K562 (cell line): ENCODE data around the gene CCDC85C. TPM values are rescaled to one million over a fixed set of nuclear protein-coding genes. Genes with fewer than 3 reads are reported as not detected.

Source experiments
- BCL6 ChIP-seq: fragments of 250-450 bp; sonication (Bioruptor Pico); IDR thresholded peaks from 2 replicates; pipeline ENCODE4 v1.4.0; 2020
- E2F3 ChIP-seq: fragments of 250-450 bp; sonication (Bioruptor Pico); IDR thresholded peaks from 2 replicates; pipeline ENCODE4 v1.4.0; 2020; ENCODE audit warnings: mild to moderate bottlenecking
- HDAC6 ChIP-seq: IDR thresholded peaks from 2 replicates; pipeline ENCODE4 v1.6.1; 2012; ENCODE audit warnings: low read depth, mild to moderate bottlenecking, control low read depth, inconsistent platforms, low read length, moderate library complexity
- HMGN3 ChIP-seq: IDR thresholded peaks from 2 replicates; pipeline ENCODE4 v1.6.1; 2011; ENCODE audit warnings: borderline replicate concordance, low read depth, mild to moderate bottlenecking, mixed read lengths, low read length; ENCODE audit not compliant: insufficient read length; ENCODE audit errors: extremely low read depth
- LCOR ChIP-seq: sonication (generic); formaldehyde crosslinking; IDR thresholded peaks from 2 replicates; pipeline ENCODE4 v1.8.0; 2022; ENCODE audit warnings: mild to moderate bottlenecking, missing genetic modification reagents
- PHB ChIP-seq: fragments of 250-450 bp; sonication (Bioruptor Pico); IDR thresholded peaks from 2 replicates; pipeline ENCODE4 v1.5.0; 2021
- POLR3G ChIP-seq: IDR thresholded peaks from 2 replicates; pipeline ENCODE4 v1.6.1; 2011; ENCODE audit not compliant: insufficient read length, insufficient replicate concordance; ENCODE audit errors: extremely low read depth
- SAFB ChIP-seq: fragments of 200-400 bp; formaldehyde crosslinking; IDR thresholded peaks from 2 replicates; pipeline ENCODE4 v1.6.1; 2017; ENCODE audit warnings: low read depth, low read length, borderline replicate concordance
- SAP30 ChIP-seq: fragments of 200-600 bp; sonication (generic); IDR thresholded peaks from 2 replicates; pipeline ENCODE4 v1.6.1; 2012; ENCODE audit warnings: borderline replicate concordance, low read depth, mild to moderate bottlenecking, moderate library complexity, low read length, control low read depth, inconsistent platforms; ENCODE audit not compliant: insufficient read depth, poor library complexity, severe bottlenecking
- SMARCA4 ChIP-seq: fragments of 450-650 bp; IDR thresholded peaks from 2 replicates; pipeline ENCODE4 v1.6.1; 2016
- SMARCA5 ChIP-seq: fragments of 450-650 bp; IDR thresholded peaks from 2 replicates; pipeline ENCODE4 v1.6.1; 2016
- ZNF75A ChIP-seq: fragments of 450-650 bp; formaldehyde crosslinking; IDR thresholded peaks from 2 replicates; pipeline ENCODE4 v1.4.0; 2020; ENCODE audit warnings: mild to moderate bottlenecking
- ZNF830 ChIP-seq: fragments of 250-450 bp; sonication (Bioruptor Pico); IDR thresholded peaks from 2 replicates; pipeline ENCODE4 v1.5.0; 2021; ENCODE audit warnings: mild to moderate bottlenecking
- polyA plus RNA-seq, 8 experiments: library from polyadenylated mRNA; depleted of rRNA in 4 of 8; stranded (reverse) in 5 of 8; unstranded in 3 of 8; fragments of >200 nt; fragmentation: Nextera tagmentation in 2 of 8; fragmentation: Illumina TruSeq in 1 of 8; extraction: Ambion mirVana in 2 of 8; extraction: Trizol in 1 of 8; gene quantifications; 2 replicates each; pipeline versions ENCODE4 v1.2.1 to v1.2.3, GENCODE V29; 2011 to 2014; ENCODE audit warnings: inconsistent platforms in 1 of 8, missing spikeins in 1 of 8
- total RNA-seq, 7 experiments: library from RNA; depleted of rRNA in 6 of 7; stranded (reverse); fragments of >200 nt in 6 of 7; fragmentation: Illumina TruSeq in 2 of 7; extraction: Trizol in 2 of 7; gene quantifications; 2 replicates each; pipeline versions ENCODE4 v1.2.1 to v1.2.3, GENCODE V29; 2011 to 2021; ENCODE audit warnings: low replicate concordance in 1 of 7
- TF ChIP-seq, protein P1 (sequence below): fragments of 450-650 bp; IDR thresholded peaks from 2 replicates; pipeline ENCODE4 v1.6.1; 2017; ENCODE audit warnings: antibody characterized with exemption, mild to moderate bottlenecking
- TF ChIP-seq, protein P2 (sequence below): fragments of 200-800 bp; sonication (Bioruptor generic); IDR thresholded peaks from 2 replicates; pipeline ENCODE4 v1.6.1; 2017; ENCODE audit warnings: missing genetic modification characterization, missing compliant biosample characterization
- TF ChIP-seq, protein P3 (sequence below): fragments of 450-650 bp; formaldehyde crosslinking; IDR thresholded peaks from 2 replicates; pipeline ENCODE4 v1.4.0; 2022; ENCODE audit warnings: missing genetic modification characterization
- TF ChIP-seq, protein P4 (sequence below): sonication (generic); formaldehyde crosslinking; IDR thresholded peaks from 2 replicates; pipeline ENCODE4 v1.8.0; 2023; ENCODE audit warnings: mild to moderate bottlenecking, missing genetic modification reagents

CCDC85C gene
- total and polyA plus RNA-seq, 9 of the 15 experiments (the other 6 are each of a cell fraction or from before 2014, with no cell fraction given): 0.18 to 22.0 (median 6.3) TPM

DNA sequence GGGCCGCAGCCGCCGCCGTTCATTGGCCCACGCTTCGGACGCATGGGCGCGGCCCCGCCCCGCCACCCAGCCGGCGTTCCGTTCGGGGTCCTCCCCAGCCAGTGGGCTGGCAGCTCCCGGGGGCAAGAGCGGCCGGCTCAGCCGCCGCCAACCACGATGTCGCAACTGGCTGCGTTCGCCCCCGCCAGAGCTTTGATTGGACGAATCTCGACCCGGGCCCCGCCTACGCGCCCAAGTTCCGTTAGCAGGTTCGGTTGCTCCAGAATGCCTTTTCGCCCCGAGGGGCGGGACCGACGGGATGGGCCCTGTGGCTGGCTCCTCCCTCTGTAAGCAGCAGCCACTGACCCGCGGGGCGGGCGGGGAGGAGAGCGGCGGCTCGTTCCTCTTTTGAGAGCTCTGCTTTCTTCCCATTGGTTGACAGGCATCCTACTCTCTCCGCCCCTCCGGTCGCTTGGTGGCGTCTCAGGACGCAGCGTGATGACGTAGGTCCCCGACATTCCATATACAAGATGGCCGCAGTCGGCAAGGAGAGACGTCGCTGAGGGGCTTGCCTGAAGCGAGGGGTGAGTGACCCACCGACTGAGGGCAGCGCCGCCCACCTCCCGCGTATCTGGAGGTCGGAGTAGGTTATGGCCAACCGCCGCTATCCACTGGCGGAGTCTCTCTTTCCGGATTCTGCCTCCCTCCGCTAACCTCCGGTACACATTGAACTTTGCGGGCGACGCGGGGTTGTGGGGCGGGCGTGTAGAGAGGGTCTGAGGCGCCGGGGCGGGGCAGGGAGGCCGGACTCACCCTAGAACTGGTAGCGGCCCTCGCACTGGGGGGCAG lies 122.9 kb downstream of the CCDC85C start, which contains the start of gene CCNK (continued):
- TF ChIP-seq, protein P1, sequence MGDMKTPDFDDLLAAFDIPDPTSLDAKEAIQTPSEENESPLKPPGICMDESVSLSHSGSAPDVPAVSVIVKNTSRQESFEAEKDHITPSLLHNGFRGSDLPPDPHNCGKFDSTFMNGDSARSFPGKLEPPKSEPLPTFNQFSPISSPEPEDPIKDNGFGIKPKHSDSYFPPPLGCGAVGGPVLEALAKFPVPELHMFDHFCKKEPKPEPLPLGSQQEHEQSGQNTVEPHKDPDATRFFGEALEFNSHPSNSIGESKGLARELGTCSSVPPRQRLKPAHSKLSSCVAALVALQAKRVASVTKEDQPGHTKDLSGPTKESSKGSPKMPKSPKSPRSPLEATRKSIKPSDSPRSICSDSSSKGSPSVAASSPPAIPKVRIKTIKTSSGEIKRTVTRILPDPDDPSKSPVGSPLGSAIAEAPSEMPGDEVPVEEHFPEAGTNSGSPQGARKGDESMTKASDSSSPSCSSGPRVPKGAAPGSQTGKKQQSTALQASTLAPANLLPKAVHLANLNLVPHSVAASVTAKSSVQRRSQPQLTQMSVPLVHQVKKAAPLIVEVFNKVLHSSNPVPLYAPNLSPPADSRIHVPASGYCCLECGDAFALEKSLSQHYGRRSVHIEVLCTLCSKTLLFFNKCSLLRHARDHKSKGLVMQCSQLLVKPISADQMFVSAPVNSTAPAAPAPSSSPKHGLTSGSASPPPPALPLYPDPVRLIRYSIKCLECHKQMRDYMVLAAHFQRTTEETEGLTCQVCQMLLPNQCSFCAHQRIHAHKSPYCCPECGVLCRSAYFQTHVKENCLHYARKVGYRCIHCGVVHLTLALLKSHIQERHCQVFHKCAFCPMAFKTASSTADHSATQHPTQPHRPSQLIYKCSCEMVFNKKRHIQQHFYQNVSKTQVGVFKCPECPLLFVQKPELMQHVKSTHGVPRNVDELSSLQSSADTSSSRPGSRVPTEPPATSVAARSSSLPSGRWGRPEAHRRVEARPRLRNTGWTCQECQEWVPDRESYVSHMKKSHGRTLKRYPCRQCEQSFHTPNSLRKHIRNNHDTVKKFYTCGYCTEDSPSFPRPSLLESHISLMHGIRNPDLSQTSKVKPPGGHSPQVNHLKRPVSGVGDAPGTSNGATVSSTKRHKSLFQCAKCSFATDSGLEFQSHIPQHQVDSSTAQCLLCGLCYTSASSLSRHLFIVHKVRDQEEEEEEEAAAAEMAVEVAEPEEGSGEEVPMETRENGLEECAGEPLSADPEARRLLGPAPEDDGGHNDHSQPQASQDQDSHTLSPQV: no peak
- TF ChIP-seq LCOR (CRISPR knock-in tag): no peak
- TF ChIP-seq SMARCA5: no peak
- TF ChIP-seq, protein P2, sequence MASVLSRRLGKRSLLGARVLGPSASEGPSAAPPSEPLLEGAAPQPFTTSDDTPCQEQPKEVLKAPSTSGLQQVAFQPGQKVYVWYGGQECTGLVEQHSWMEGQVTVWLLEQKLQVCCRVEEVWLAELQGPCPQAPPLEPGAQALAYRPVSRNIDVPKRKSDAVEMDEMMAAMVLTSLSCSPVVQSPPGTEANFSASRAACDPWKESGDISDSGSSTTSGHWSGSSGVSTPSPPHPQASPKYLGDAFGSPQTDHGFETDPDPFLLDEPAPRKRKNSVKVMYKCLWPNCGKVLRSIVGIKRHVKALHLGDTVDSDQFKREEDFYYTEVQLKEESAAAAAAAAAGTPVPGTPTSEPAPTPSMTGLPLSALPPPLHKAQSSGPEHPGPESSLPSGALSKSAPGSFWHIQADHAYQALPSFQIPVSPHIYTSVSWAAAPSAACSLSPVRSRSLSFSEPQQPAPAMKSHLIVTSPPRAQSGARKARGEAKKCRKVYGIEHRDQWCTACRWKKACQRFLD (CRISPR knock-in tag): no peak
- TF ChIP-seq POLR3G: no peak
- TF ChIP-seq SMARCA4: no peak
- TF ChIP-seq SAP30: no peak
- no peak for TF ChIP-seq BCL6
- no peak for TF ChIP-seq PHB (CRISPR knock-in tag)
- no peak for TF ChIP-seq ZNF830 (CRISPR knock-in tag)
- TF ChIP-seq, protein P3, sequence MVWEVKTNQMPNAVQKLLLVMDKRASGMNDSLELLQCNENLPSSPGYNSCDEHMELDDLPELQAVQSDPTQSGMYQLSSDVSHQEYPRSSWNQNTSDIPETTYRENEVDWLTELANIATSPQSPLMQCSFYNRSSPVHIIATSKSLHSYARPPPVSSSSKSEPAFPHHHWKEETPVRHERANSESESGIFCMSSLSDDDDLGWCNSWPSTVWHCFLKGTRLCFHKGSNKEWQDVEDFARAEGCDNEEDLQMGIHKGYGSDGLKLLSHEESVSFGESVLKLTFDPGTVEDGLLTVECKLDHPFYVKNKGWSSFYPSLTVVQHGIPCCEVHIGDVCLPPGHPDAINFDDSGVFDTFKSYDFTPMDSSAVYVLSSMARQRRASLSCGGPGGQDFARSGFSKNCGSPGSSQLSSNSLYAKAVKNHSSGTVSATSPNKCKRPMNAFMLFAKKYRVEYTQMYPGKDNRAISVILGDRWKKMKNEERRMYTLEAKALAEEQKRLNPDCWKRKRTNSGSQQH (CRISPR knock-in tag): no peak
- no peak for TF ChIP-seq HDAC6
- no peak for TF ChIP-seq ZNF75A (CRISPR knock-in tag)
- TF ChIP-seq E2F3: no peak
- no peak for TF ChIP-seq SAFB
- peak; percentile 53 for TF ChIP-seq HMGN3
- TF ChIP-seq, protein P4, sequence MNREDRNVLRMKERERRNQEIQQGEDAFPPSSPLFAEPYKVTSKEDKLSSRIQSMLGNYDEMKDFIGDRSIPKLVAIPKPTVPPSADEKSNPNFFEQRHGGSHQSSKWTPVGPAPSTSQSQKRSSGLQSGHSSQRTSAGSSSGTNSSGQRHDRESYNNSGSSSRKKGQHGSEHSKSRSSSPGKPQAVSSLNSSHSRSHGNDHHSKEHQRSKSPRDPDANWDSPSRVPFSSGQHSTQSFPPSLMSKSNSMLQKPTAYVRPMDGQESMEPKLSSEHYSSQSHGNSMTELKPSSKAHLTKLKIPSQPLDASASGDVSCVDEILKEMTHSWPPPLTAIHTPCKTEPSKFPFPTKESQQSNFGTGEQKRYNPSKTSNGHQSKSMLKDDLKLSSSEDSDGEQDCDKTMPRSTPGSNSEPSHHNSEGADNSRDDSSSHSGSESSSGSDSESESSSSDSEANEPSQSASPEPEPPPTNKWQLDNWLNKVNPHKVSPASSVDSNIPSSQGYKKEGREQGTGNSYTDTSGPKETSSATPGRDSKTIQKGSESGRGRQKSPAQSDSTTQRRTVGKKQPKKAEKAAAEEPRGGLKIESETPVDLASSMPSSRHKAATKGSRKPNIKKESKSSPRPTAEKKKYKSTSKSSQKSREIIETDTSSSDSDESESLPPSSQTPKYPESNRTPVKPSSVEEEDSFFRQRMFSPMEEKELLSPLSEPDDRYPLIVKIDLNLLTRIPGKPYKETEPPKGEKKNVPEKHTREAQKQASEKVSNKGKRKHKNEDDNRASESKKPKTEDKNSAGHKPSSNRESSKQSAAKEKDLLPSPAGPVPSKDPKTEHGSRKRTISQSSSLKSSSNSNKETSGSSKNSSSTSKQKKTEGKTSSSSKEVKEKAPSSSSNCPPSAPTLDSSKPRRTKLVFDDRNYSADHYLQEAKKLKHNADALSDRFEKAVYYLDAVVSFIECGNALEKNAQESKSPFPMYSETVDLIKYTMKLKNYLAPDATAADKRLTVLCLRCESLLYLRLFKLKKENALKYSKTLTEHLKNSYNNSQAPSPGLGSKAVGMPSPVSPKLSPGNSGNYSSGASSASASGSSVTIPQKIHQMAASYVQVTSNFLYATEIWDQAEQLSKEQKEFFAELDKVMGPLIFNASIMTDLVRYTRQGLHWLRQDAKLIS (CRISPR knock-in tag): no peak
